Spleen (tissue), 11 donors: ENCODE results near the gene CEACAM21. TPM values are rescaled to one million over a fixed set of nuclear protein-coding genes. Genes with fewer than 3 reads are reported as not detected.

ENCODE experiments used
- DNase-seq: peaks from one replicate; pipeline ENCODE4 v3.0.0-alpha.2; 2020
- H3K27ac ChIP-seq, 8 donors: fragments of 200-600 bp; sonication (generic) in 7 of 8; 1 replicate in 4 of 8; 2 replicates in 4 of 8; pipeline versions ENCODE4 v1.5.0 to v1.8.0; 2016 to 2021; ENCODE audit warnings: inconsistent platforms in 4 of 8, mild to moderate bottlenecking in 4 of 8, moderate library complexity in 1 of 8
- H3K27me3 ChIP-seq, 7 donors: fragments of 200-600 bp; sonication (generic) in 6 of 7; replicated peaks in 1 of 7; 1 replicate in 4 of 7; 2 replicates in 3 of 7; pipeline versions ENCODE4 v1.5.0 to v1.8.0; 2016 to 2021; ENCODE audit warnings: inconsistent platforms in 3 of 7, mild to moderate bottlenecking in 1 of 7
- H3K36me3 ChIP-seq, 6 donors: fragments of 200-600 bp; sonication (generic) in 5 of 6; 1 replicate in 4 of 6; 2 replicates in 2 of 6; pipeline versions ENCODE4 v1.5.0 to v1.8.0; 2016 to 2021; ENCODE audit warnings: inconsistent platforms in 2 of 6
- H3K4me1 ChIP-seq, 6 donors: fragments of 200-600 bp; sonication (generic) in 5 of 6; 1 replicate in 3 of 6; 2 replicates in 3 of 6; pipeline versions ENCODE4 v1.5.0 to v1.8.0; 2016 to 2021; ENCODE audit warnings: inconsistent platforms in 3 of 6
- H3K4me3 ChIP-seq, 8 donors: fragments of 200-600 bp; sonication (generic) in 7 of 8; 1 replicate in 4 of 8; 2 replicates in 4 of 8; pipeline versions ENCODE4 v1.5.0 to v1.8.0; 2016 to 2021; ENCODE audit warnings: inconsistent platforms in 4 of 8, mild to moderate bottlenecking in 4 of 8, moderate library complexity in 2 of 8
- H3K9me3 ChIP-seq, 8 donors: fragments of 200-600 bp; sonication (generic) in 7 of 8; 1 replicate in 4 of 8; 2 replicates in 4 of 8; pipeline versions ENCODE4 v1.5.0 to v1.8.0; 2016 to 2021; ENCODE audit warnings: inconsistent platforms in 4 of 8
- CTCF ChIP-seq, 11 experiments: fragments of 200-600 bp in 7 of 11; fragments of 450-650 bp in 4 of 11; sonication (generic) in 4 of 11; IDR thresholded peaks in 8 of 11; conservative IDR thresholded peaks in 3 of 11; 1 replicate in 7 of 11; 2 replicates in 4 of 11; pipeline versions ENCODE4 v1.4.0 to v1.8.0; 2016 to 2021; ENCODE audit warnings: antibody characterized with exemption in 11 of 11, inconsistent platforms in 4 of 11, mild to moderate bottlenecking in 1 of 11
- POLR2A ChIP-seq, 3 donors: fragments of 450-650 bp; IDR thresholded peaks; one replicate each; pipeline ENCODE4 v1.5.1; 2017; ENCODE audit warnings: antibody characterized with exemption in 3 of 3, mild to moderate bottlenecking in 1 of 3
- POLR2AphosphoS5 ChIP-seq, 3 donors: sonication (generic); formaldehyde crosslinking; IDR thresholded peaks; one replicate each; pipeline ENCODE4 v1.5.1; 2017; ENCODE audit warnings: antibody characterized with exemption in 3 of 3
- WGBS, 5 donors: extraction: QIAGEN DNeasy Blood & Tissue Kit in 3 of 5; methylation state at CpG; one replicate each; pipeline versions ENCODE4 v1.1.5 to v1.1.7; 2013 to 2018; 5-methylcytosine and 5-hydroxymethylcytosine counted together
- intact Hi-C: fragments of 100-400 bp; cut with DNase I; formaldehyde crosslinking; loops from one replicate; pipeline ENCODE4 v1.15.0; 2023; ENCODE audit warnings: low total_unique reads
- polyA plus RNA-seq, 3 donors: library from polyadenylated mRNA; stranded (reverse); fragments of 200-250 nt; gene quantifications; one replicate each; pipeline ENCODE4 v1.2.1, GENCODE V29; 2013
- total RNA-seq, 7 donors: library from RNA; depleted of rRNA in 3 of 7; stranded (reverse); fragments of >200 nt in 3 of 7; fragmentation: NEBNext Ultra II Directional in 4 of 7; extraction: Animal tissue kit (Norgen Biotek cat#: 25700) in 4 of 7; gene quantifications; one replicate each; pipeline versions ENCODE4 v1.1.0 to v1.2.1, GENCODE V29; 2016 to 2021
- donor health status: healthy with polysubstance abuse.
- donor health status: DM: no; HTN: no; CAD: no; lungs with moderate emphysema.
- donor health status: DM: no; HTN: no; CAD: no.
- donor health status: Bipolar disorder and iron deficiency.
- donor health status: healthy.
- donor health status: DM: no; HTN: no; CAD: no.
- donor health status: DM: yes; HTN: yes; CAD: no.

The CEACAM21 gene
- total and polyA plus RNA-seq, 10 donors = 10.3 to 22.9 (median 19.2) TPM

GRCh38 chr19:41569481-41570150 is 6.3 kb upstream of the CEACAM21 start:
- H3K4me3 ChIP-seq = no peak overlapping the region
- TF ChIP-seq POLR2AphosphoS5 (IDR thresholded peaks at IDR 0.05) (no peak), CTCF (IDR thresholded peaks at IDR 0.05 in 8 of 11, conservative IDR thresholded peaks at IDR 0.05 in 3 of 11) (no peak), POLR2A (IDR thresholded peaks at IDR 0.05) (no peak)
- DNase-seq = no peak
- WGBS, 5 donors = 66 to 76% (median 75%) methylated on average over 10 to 11 of the region's 11 CpGs
- peaks cover under 1 to 42% (median 17%) of the 10 kb centered on the region in 7 donors for H3K27me3 ChIP-seq
- peaks cover 0 to 16% (median 0%) of the 10 kb centered on the region in 6 donors for H3K36me3 ChIP-seq
- H3K4me1 ChIP-seq = peaks cover 7 to 32% (median 17%) of the 10 kb centered on the region in 6 donors
- H3K9me3 ChIP-seq = no peaks in the 10 kb centered on the region
- H3K27ac ChIP-seq = no peak overlapping the region
- intact Hi-C loops = loop anchor here (5.0 kb wide), 2 partner anchors 32 to 117 kb away; no protein-coding TSS in a partner anchor

- H3K27ac ChIP-seq = no peak overlapping the region
- no peak for DNase-seq
- 69 to 74% (median 72%) methylated on average over 3 of the region's 3 CpGs for WGBS, 5 donors
- H3K4me1 ChIP-seq = peaks cover 1 to 31% (median 12%) of the 10 kb centered on the region in 6 donors
- TF ChIP-seq POLR2A (IDR thresholded peaks at IDR 0.05) (no peak), CTCF (IDR thresholded peaks at IDR 0.05 in 8 of 11, conservative IDR thresholded peaks at IDR 0.05 in 3 of 11) (no peak), POLR2AphosphoS5 (IDR thresholded peaks at IDR 0.05) (no peak)
- H3K9me3 ChIP-seq = no peaks in the 10 kb centered on the region
- peaks cover 0 to 16% (median 0%) of the 10 kb centered on the region in 6 donors for H3K36me3 ChIP-seq
- H3K4me3 ChIP-seq = no peak overlapping the region
- H3K27me3 ChIP-seq = peaks cover 0 to 36% (median 14%) of the 10 kb centered on the region in 7 donors
- intact Hi-C loops = loop anchor here (5.0 kb wide), 2 partner anchors 33 to 118 kb away; no protein-coding TSS in a partner anchor
These were observed 5.8 kb upstream of the CEACAM21 start for GRCh38 chr19:41570179-41570578.

- peaks cover 2 to 31% (median 16%) of the 10 kb centered on the region in 6 donors for H3K4me1 ChIP-seq
- peaks cover 0 to 16% (median 0%) of the 10 kb centered on the region in 6 donors for H3K36me3 ChIP-seq
- WGBS, 5 donors = 3 to 8% (median 5%) methylated on average over 7 of the region's 7 CpGs
- no peaks in the 10 kb centered on the region for H3K9me3 ChIP-seq
- intact Hi-C loops = loop anchor here (5.0 kb wide), 2 partner anchors 33 to 118 kb away; no protein-coding TSS in a partner anchor
- peaks cover 0 to 31% (median 9%) of the 10 kb centered on the region in 7 donors for H3K27me3 ChIP-seq
- peak; percentile 97 for DNase-seq
- peak in 2 of 3 donors; percentile 31 to 61 for TF ChIP-seq POLR2AphosphoS5 (IDR thresholded peaks at IDR 0.05)
- peak; percentile 75 to 97 (median 94) for TF ChIP-seq CTCF (IDR thresholded peaks at IDR 0.05 in 8 of 11, conservative IDR thresholded peaks at IDR 0.05 in 3 of 11)
- no peak for TF ChIP-seq POLR2A (IDR thresholded peaks at IDR 0.05)
- H3K27ac ChIP-seq = no peak overlapping the region
- no peak overlapping the region for H3K4me3 ChIP-seq
These were observed 5.3 kb upstream of the CEACAM21 start for GRCh38 chr19:41570639-41571112.
